ENCODE data around the gene CAMKK1.
A peak's percentile ranks its signal among the peaks of the same experiment; 100 is the strongest.
"Not testable (repeated sequence)": the region's sequence is repeated elsewhere in the genome, so short reads cannot be mapped to it uniquely, and the experiment has no call there.

CAMKK1 gene

DNA sequence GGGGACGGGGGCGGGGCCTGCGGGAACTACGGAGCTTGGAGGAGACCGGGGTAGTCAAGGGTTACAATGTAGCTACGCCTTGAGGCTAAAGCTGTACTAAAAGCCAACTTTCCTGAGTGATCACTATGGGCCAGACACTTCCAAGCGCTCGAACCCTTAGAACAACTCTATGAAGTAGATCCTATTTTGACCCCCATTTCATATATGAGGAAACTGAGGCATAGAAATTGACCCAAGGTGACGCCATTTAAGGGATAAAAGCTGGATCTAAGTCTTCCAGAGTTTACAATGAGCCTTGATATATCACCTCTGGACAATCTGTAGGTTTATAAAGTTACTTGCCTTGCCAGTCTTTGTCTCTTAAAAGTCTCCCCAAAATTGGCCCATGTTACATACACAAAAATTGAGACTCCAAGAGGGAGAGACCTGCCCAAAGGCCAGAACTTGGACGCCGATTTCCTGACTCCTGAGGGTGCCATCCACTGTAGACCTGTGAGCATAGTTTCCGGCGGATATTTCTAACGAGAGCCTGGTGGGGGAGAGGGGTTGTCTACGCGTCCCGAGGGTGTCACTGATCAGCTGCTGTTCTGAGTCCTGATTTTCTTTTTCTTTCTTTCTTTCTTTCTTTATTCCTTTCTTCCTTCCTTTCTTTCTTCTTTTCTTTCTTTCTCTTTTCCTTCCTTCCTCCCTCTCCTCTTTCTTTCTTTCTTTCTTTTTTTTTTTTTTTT is 46.3 kb downstream of the CAMKK1 start:
- H3K4me3 ChIP-seq (ENCODE audit: low read length): peak overlapping the region; percentile 15
- TF ChIP-seq, protein P1, sequence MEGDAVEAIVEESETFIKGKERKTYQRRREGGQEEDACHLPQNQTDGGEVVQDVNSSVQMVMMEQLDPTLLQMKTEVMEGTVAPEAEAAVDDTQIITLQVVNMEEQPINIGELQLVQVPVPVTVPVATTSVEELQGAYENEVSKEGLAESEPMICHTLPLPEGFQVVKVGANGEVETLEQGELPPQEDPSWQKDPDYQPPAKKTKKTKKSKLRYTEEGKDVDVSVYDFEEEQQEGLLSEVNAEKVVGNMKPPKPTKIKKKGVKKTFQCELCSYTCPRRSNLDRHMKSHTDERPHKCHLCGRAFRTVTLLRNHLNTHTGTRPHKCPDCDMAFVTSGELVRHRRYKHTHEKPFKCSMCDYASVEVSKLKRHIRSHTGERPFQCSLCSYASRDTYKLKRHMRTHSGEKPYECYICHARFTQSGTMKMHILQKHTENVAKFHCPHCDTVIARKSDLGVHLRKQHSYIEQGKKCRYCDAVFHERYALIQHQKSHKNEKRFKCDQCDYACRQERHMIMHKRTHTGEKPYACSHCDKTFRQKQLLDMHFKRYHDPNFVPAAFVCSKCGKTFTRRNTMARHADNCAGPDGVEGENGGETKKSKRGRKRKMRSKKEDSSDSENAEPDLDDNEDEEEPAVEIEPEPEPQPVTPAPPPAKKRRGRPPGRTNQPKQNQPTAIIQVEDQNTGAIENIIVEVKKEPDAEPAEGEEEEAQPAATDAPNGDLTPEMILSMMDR (conservative IDR thresholded peaks at IDR 0.05; ENCODE audit: low read depth, low read length): no peak
- DNase-seq (ENCODE audit: low read depth): no peak

DNA sequence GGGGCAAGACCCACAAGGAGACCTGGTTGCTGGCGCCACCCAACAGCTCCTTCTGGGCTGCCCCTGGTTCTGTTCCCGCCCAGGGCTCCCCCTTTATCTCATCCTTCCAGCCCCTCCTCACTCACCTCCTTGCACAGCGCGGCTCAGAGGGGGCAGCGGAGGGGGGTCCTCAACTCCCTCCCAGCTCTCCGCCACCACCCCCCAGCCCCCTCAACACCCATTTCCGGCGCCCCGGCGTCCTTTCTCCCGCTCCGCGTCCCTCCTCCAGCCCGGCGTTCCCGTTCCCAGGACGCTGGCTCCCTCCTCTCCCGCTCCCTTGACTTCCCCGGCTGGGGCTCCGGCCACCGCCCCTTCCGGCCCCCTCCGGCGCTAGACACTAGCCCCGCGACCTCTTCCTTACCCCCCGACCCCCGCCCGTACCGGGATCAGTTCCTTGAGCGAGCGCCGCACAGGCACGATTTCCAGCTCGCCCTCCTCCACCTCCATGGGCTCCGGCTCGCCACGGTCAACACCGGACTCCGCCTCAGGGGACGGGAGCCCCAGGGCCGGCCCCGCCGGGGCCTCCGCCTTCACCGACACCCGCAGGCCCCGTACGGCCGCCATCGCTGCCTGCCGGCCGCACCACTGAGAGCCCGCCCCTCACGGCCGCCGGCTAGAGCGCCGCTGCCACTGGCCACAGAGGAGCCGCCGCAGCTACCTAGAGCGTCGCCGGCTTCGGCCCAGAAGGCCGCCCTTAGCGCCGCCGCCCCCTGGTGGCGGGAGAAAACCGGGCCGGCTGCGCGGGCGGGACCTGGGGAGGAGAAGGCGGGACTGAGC is 47.0 kb downstream of the CAMKK1 start, which contains the start of gene NCBP3:
Gene NCBP3, minus strand, starts transcription at position 626 of the 816 bp plus-strand sequence. Its CDS starts 23 bp downstream, at position 603.
- TF ChIP-seq, protein P1 (conservative IDR thresholded peaks at IDR 0.05; ENCODE audit: low read depth, low read length): peak; percentile 82
- peak; percentile 56 for DNase-seq (ENCODE audit: low read depth)
- peak within 1 kb of the TSS; percentile 88 for H3K4me3 ChIP-seq (ENCODE audit: low read length)

DNA sequence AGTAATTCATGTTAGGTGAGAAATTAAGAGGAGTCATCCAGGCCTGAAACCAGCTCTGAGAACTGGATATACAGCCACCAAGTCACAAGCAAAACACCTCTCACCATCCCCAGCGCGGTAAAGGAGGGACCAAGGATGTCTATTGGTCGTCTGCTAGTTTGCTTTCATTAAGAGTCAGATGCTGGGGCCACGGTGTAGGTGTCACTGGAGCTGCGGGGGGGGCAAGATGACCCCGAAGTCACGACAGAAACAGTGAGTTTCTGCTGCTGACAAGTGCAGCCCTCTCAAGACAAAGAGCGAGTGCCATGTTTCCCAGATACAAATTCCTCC is 47.6 kb downstream of the CAMKK1 start:
- TF ChIP-seq, protein P1 (conservative IDR thresholded peaks at IDR 0.05; ENCODE audit: low read depth, low read length): no peak
- DNase-seq (ENCODE audit: low read depth): no peak
- peak overlapping the region; percentile 88 for H3K4me3 ChIP-seq (ENCODE audit: low read length)

- not testable (repeated sequence) for DNase-seq (ENCODE audit: low read depth); H3K4me3 ChIP-seq (ENCODE audit: low read length)
Observed at GRCh38 chr17:3844556-3844955, 48.3 kb downstream of the CAMKK1 start.

- TF ChIP-seq, protein P1 (conservative IDR thresholded peaks at IDR 0.05; ENCODE audit: low read depth, low read length): peak; percentile 79
- H3K4me3 ChIP-seq (ENCODE audit: low read length): no peak overlapping the region
- DNase-seq (ENCODE audit: low read depth): no peak
Observed at GRCh38 chr17:3843935-3844516, 48.8 kb downstream of the CAMKK1 start.

- no peak overlapping the region for H3K4me3 ChIP-seq (ENCODE audit: low read length)
- TF ChIP-seq, protein P1 (conservative IDR thresholded peaks at IDR 0.05; ENCODE audit: low read depth, low read length): no peak
- no peak for DNase-seq (ENCODE audit: low read depth)
Observed at GRCh38 chr17:3838206-3838605, 54.6 kb downstream of the CAMKK1 start.

DNA sequence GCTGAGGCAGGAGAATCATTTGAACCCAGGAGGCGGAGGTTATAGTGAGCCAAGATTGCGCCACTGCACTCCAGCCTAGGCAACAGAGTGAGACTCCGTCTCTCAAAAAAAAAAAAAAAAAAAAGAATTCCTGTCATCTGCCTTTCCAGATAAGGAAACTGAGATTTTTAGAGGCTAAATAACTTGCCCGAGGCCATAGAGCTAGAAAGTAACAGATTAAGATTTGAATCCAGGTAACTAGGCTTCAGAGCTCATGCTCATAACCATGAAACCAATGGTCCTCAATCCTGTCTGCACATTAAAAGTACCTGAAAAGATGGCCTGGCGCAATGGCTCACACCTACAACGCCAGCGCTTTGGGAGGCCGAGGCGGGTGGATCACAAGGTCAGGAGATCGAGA is 56.3 kb downstream of the CAMKK1 start:
- H3K4me3 ChIP-seq (ENCODE audit: low read length): no peak overlapping the region
- no peak for DNase-seq (ENCODE audit: low read depth)
- TF ChIP-seq, protein P1 (conservative IDR thresholded peaks at IDR 0.05; ENCODE audit: low read depth, low read length): no peak

Data from retinal pigment epithelial cell (primary cell).